C4-2B (cell line): ENCODE results near the gene RGS10.

Source experiments
- H3K27ac ChIP-seq: fragments of 450-650 bp; 2 replicates; pipeline ENCODE4 v1.5.1; 2017
- CTCF ChIP-seq: fragments of 450-650 bp; conservative IDR thresholded peaks from 2 replicates; pipeline ENCODE4 v1.5.1; 2017; ENCODE audit warnings: mild to moderate bottlenecking
- ZFX ChIP-seq: fragments of 450-650 bp; IDR thresholded peaks from 2 replicates; pipeline ENCODE4 v1.6.1; 2017

The RGS10 gene

DNA sequence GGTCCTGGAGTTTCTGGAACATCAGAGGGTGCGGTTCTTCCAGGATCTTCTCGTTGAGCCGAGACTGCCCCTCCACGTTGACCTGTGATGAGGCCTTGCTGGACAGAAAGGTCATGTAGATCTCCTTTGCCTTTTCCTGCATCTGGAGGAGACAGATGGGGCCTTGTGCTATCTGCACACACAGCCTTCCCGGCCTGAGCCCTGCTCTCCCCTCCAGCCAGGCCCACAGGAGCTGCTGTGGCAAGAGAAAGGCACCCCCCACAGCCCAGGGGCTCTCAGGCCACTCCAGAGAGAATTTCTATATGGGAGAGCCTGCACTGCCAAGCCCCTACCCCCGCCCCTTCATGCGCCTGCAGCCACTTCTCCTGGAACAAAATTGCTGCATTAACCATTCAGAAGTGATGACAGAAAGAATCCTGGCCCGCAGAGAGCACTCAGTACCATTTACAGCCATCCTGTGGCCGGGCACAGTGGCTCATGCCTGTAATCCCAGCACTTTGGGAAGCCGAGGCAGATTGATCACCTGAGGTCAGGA lies 26.9 kb downstream of the RGS10 start:
- H3K27ac ChIP-seq: no peak overlapping the region
- TF ChIP-seq CTCF (no peak), ZFX (no peak)

DNA sequence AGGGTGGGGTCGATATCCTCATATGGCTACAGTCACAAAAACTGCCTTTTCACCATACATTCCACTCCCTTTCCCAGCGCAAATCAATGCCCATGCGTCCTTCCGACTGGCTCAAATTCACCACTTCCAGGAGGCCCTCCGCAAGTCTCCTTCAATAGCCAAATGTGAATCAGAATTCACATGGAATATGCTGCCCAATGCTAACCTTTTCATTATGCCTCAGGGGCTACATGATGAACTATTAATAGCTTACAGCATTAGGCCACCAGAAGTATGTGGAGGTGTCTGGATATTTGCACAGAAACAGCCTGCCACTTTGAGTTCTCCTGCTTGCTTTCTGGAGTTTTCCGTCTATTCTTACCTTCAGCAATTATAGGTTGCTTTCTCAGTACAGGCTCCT lies 27.7 kb downstream of the RGS10 start:
- TF ChIP-seq ZFX (no peak), CTCF (no peak)
- no peak overlapping the region for H3K27ac ChIP-seq

DNA sequence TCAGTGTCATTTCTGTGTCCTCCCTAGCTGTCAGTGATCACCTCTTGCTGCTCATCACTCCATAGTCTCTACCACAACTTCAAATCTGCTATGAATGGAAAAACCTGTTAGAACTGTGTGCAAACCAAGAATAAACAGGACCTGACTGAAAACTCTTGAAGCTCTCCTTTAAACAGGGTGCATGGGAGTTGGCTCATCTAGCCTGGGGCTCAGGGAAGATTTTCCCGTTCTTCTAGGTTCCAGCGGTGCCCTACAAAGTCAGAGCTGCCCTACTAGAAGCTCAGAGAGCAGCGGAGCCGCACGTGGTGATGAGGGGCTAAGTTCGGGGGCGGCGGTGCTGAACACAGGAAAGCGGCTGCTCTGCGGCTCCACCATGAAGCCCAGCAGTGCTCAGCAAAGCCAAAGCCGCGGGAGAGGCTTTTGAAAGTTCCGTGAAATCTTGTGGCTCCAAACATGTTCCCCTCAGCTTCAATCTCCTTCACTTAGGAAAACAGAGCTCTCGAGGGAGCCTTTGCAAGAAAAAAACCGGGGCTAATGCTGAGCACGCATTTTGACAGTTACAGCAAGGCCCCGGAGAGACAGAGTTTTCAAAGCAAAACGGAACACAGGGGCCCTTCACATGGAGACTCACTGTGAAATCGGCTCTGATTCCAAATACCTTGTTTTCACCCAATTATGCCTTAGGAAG lies 30.5 kb downstream of the RGS10 start:
- H3K27ac ChIP-seq: no peak overlapping the region
- no peak for TF ChIP-seq CTCF
- no peak for TF ChIP-seq ZFX

DNA sequence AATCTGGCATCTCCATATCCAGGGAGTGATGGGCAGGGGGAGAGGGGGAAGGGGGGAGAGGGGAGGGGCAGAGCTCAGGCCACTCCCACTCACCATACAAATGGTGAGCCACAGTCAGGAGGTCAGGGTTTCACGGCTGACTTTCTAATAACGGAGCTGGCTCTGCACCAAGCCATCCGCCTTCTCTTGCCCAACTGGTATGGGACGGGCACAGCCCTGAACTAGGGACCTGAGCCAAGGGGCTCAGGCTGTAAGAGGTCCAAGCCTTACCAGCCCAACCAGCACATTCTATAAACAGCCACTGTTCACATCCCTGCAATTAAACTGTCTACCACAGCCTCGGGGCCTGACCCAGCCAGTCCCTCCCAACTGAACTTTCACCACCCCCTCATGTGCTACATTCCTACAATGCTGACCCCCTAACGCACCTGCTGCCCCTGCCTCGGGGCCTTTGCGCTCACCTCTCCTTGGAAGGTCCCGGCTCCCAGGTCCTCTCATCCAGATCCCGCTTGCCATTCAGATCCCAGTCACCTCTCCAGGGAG lies 32.5 kb downstream of the RGS10 start:
- TF ChIP-seq ZFX (no peak), CTCF (no peak)
- peak overlapping the region; percentile 46 for H3K27ac ChIP-seq

DNA sequence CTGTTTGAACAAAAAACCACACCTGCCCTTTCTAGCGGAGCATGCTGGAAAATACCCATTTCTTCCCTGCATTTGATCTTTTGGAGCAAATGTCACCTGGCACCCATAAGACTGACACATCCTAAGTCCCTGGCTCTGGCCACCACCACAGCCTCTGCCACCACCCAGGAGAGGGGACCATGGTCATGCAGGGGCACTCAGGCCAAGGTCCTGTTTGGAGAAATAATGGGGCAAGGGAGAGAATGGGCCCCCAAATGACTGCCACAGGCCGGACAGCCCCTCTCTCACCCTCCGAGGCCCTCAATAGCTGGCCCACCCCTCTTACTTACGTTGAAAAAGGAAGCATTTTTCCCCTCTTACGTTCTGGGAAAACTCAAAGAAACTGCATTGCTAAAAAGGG lies 35.4 kb downstream of the RGS10 start:
- TF ChIP-seq CTCF: no peak
- no peak overlapping the region for H3K27ac ChIP-seq

GRCh38 chr10:119505588-119506315 lies 36.8 kb downstream of the RGS10 start:
- H3K27ac ChIP-seq: no peak overlapping the region
- TF ChIP-seq CTCF (no peak), ZFX (no peak)

DNA sequence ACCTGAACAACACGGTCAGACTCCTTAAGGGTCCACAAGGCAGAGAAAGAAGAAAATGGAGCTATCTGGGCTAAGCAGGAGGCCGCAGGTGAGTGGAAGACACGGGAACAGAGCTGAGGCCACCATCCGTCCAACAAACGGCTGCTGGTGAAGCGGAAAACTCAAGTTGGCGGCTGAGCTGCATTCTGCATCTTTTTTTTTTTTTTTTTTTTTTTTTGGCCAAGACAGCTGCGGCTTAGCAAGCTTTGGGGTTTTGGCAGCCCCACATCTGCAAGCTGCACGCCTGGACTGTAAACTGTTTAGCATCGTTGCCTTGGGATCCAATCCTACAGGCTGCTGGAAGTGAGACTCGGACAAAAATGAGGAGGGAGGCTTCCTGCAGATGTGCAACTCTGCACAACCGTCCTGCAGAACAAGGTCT lies 37.4 kb downstream of the RGS10 start:
- TF ChIP-seq ZFX: no peak
- TF ChIP-seq CTCF: no peak
- H3K27ac ChIP-seq: no peak overlapping the region
